Stimulated activated CD8-positive, alpha-beta memory T cell treated with anti-CD3 and anti-CD28 coated beads, Interleukin-15, amount 100 ng/mL, for 1 hour (primary cell): ENCODE results near the gene TAX1BP1.
"Not testable (repeated sequence)": the region's sequence is repeated elsewhere in the genome, so short reads cannot be mapped to it uniquely, and the experiment has no call there.

Experiments
- DNase-seq: peaks from one replicate; pipeline ENCODE4 v3.0.0-alpha.2; 2020; ENCODE audit warnings: low read depth

The TAX1BP1 gene

GRCh38 chr7:27843584-27844305 is 103.8 kb downstream of the TAX1BP1 start:
- DNase-seq, result no peak

- no peak for DNase-seq
Observed at GRCh38 chr7:27846388-27846787, 106.4 kb downstream of the TAX1BP1 start.

GRCh38 chr7:27850531-27850930 is 110.6 kb downstream of the TAX1BP1 start:
- DNase-seq, result no peak

- not testable (repeated sequence) for DNase-seq
Observed at GRCh38 chr7:27856703-27857485, 116.9 kb downstream of the TAX1BP1 start.

- no peak for DNase-seq
Observed at GRCh38 chr7:27860800-27861199, 120.8 kb downstream of the TAX1BP1 start.

GRCh38 chr7:27861747-27862146 is 121.8 kb downstream of the TAX1BP1 start:
- no peak for DNase-seq

- DNase-seq, result no peak
Observed at GRCh38 chr7:27863880-27864279, 123.9 kb downstream of the TAX1BP1 start.

- no peak for DNase-seq
Observed at GRCh38 chr7:27866256-27866655, 126.3 kb downstream of the TAX1BP1 start.

GRCh38 chr7:27866828-27867672 is 127.1 kb downstream of the TAX1BP1 start:
- DNase-seq, result no peak

- no peak for DNase-seq
Observed at GRCh38 chr7:27868131-27868550, 128.2 kb downstream of the TAX1BP1 start.

GRCh38 chr7:27869056-27869455 is 129.1 kb downstream of the TAX1BP1 start:
- DNase-seq, result no peak

- no peak for DNase-seq
Observed at GRCh38 chr7:27870595-27870994, 130.6 kb downstream of the TAX1BP1 start.

GRCh38 chr7:27871086-27871485 is 131.1 kb downstream of the TAX1BP1 start:
- no peak for DNase-seq

- no peak for DNase-seq
Observed at GRCh38 chr7:27871866-27872265, 131.9 kb downstream of the TAX1BP1 start.

- no peak for DNase-seq
Observed at GRCh38 chr7:27872356-27873275, 132.7 kb downstream of the TAX1BP1 start.

GRCh38 chr7:27873981-27874957 is 134.3 kb downstream of the TAX1BP1 start:
- no peak for DNase-seq

GRCh38 chr7:27875061-27875460 is 135.1 kb downstream of the TAX1BP1 start:
- DNase-seq, result no peak

GRCh38 chr7:27875832-27876231 is 135.9 kb downstream of the TAX1BP1 start:
- DNase-seq, result no peak

GRCh38 chr7:27876756-27877155 is 136.8 kb downstream of the TAX1BP1 start:
- DNase-seq, result no peak
